GM21423 (cell line): ENCODE data around the gene SLAIN2.
"Not testable (repeated sequence)": the region's sequence is repeated elsewhere in the genome, so short reads cannot be mapped to it uniquely, and the experiment has no call there.

ENCODE experiments used
- ATAC-seq: cut with Tn5 transposase; IDR thresholded peaks from one replicate; pipeline ENCODE4 v1.9.1; 2021; ENCODE audit warnings: mild to moderate bottlenecking, moderate library complexity; ENCODE audit not compliant: unreplicated experiment

The SLAIN2 gene

GRCh38 chr4:48432017-48432416 lies 90.7 kb downstream of the SLAIN2 start:
- ATAC-seq, result no peak

- no peak for ATAC-seq
These were observed 95.0 kb downstream of the SLAIN2 start for GRCh38 chr4:48436318-48436717.

- ATAC-seq, result no peak
These were observed 98.7 kb downstream of the SLAIN2 start for GRCh38 chr4:48439988-48440387.

- ATAC-seq, result not testable (repeated sequence)
These were observed 99.6 kb downstream of the SLAIN2 start for GRCh38 chr4:48440914-48441313.

GRCh38 chr4:48445704-48446103 lies 104.4 kb downstream of the SLAIN2 start:
- no peak for ATAC-seq

GRCh38 chr4:48446642-48447041 lies 105.3 kb downstream of the SLAIN2 start:
- ATAC-seq, result no peak

- ATAC-seq, result no peak
These were observed 107.8 kb downstream of the SLAIN2 start for GRCh38 chr4:48449151-48449550.

- ATAC-seq, result no peak
These were observed 109.4 kb downstream of the SLAIN2 start for GRCh38 chr4:48450740-48451139.

GRCh38 chr4:48451656-48452055 lies 110.3 kb downstream of the SLAIN2 start:
- ATAC-seq, result not testable (repeated sequence)

- no peak for ATAC-seq
These were observed 113.3 kb downstream of the SLAIN2 start for GRCh38 chr4:48454591-48454990.

GRCh38 chr4:48461000-48461399 lies 119.7 kb downstream of the SLAIN2 start:
- ATAC-seq, result no peak

GRCh38 chr4:48462363-48462762 lies 121.0 kb downstream of the SLAIN2 start:
- no peak for ATAC-seq

- ATAC-seq, result no peak
These were observed 126.1 kb downstream of the SLAIN2 start for GRCh38 chr4:48467442-48467841.

GRCh38 chr4:48467891-48468290 lies 126.6 kb downstream of the SLAIN2 start:
- no peak for ATAC-seq

GRCh38 chr4:48470137-48470536 lies 128.8 kb downstream of the SLAIN2 start:
- ATAC-seq, result no peak

GRCh38 chr4:48470570-48470969 lies 129.2 kb downstream of the SLAIN2 start:
- no peak for ATAC-seq

- ATAC-seq, result no peak
These were observed 131.5 kb downstream of the SLAIN2 start for GRCh38 chr4:48472794-48473193.

GRCh38 chr4:48475770-48476169 lies 134.4 kb downstream of the SLAIN2 start:
- no peak for ATAC-seq
